ENCODE data around the gene CITED2.

CITED2 gene

GRCh38 chr6:139391709-139392108 is 17.3 kb upstream of the CITED2 start:
- Histone ChIP-seq H3K4ac (ENCODE audit: low read depth, low read length) (no peak overlapping the region), H3K36me3 (ENCODE audit: control insufficient read depth, insufficient read depth, low read length) (no peaks in the 10 kb centered on the region), H3K27ac (ENCODE audit: low read depth, low read length) (no peak overlapping the region), H3K27me3 (ENCODE audit: insufficient read depth, low read length, poor library complexity) (no peaks in the 10 kb centered on the region), H3K9ac (ENCODE audit: low read length) (no peak overlapping the region), H4K8ac (ENCODE audit: low read depth, low read length) (no peak overlapping the region), H3K79me1 (ENCODE audit: low read length) (no peaks in the 10 kb centered on the region), H3K23ac (ENCODE audit: low read length) (no peak overlapping the region), H3K18ac (ENCODE audit: low read length) (no peak overlapping the region), H3K4me1 (ENCODE audit: control insufficient read depth, low read depth, low read length) (peaks cover 6% of the 10 kb centered on the region), H2BK15ac (replicated peaks; ENCODE audit: low read depth) (no peak overlapping the region), H3K56ac (ENCODE audit: low read length) (no peak overlapping the region), H2AK5ac (ENCODE audit: low read length) (no peak overlapping the region), H3K4me2 (ENCODE audit: low read length) (no peak overlapping the region), H4K5ac (ENCODE audit: low read length) (no peak overlapping the region), H2BK5ac (ENCODE audit: low read length) (no peak overlapping the region), H3K79me2 (ENCODE audit: control insufficient read depth, insufficient read depth, low read length) (no peaks in the 10 kb centered on the region), H3K4me3 (ENCODE audit: low read length) (no peak overlapping the region), H2BK120ac (ENCODE audit: low read depth, low read length) (no peak overlapping the region)
- DNase-seq: no peak
- WGBS (ENCODE audit: extremely low coverage, insufficient coverage, low lambda C conversion rate): no CpG with 5 or more reads among the region's 3 CpGs

- Histone ChIP-seq H2BK120ac (ENCODE audit: low read depth, low read length) (no peak overlapping the region), H2BK15ac (replicated peaks; ENCODE audit: low read depth) (no peak overlapping the region), H3K79me1 (ENCODE audit: low read length) (no peaks in the 10 kb centered on the region), H4K5ac (ENCODE audit: low read length) (no peak overlapping the region), H3K27me3 (ENCODE audit: insufficient read depth, low read length, poor library complexity) (no peaks in the 10 kb centered on the region), H3K4ac (ENCODE audit: low read depth, low read length) (no peak overlapping the region), H3K18ac (ENCODE audit: low read length) (no peak overlapping the region), H3K23ac (ENCODE audit: low read length) (no peak overlapping the region), H3K4me2 (ENCODE audit: low read length) (no peak overlapping the region), H3K56ac (ENCODE audit: low read length) (no peak overlapping the region), H3K9ac (ENCODE audit: low read length) (no peak overlapping the region), H3K79me2 (ENCODE audit: control insufficient read depth, insufficient read depth, low read length) (no peaks in the 10 kb centered on the region), H2AK5ac (ENCODE audit: low read length) (no peak overlapping the region), H3K4me3 (ENCODE audit: low read length) (no peak overlapping the region), H3K27ac (ENCODE audit: low read depth, low read length) (no peak overlapping the region), H3K4me1 (ENCODE audit: control insufficient read depth, low read depth, low read length) (peaks cover 5% of the 10 kb centered on the region), H4K8ac (ENCODE audit: low read depth, low read length) (no peak overlapping the region), H2BK5ac (ENCODE audit: low read length) (no peak overlapping the region), H3K36me3 (ENCODE audit: control insufficient read depth, insufficient read depth, low read length) (no peaks in the 10 kb centered on the region)
- WGBS (ENCODE audit: extremely low coverage, insufficient coverage, low lambda C conversion rate): no CpG with 5 or more reads among the region's 2 CpGs
- DNase-seq: no peak
Measured at GRCh38 chr6:139390447-139390846, 16.0 kb upstream of the CITED2 start.

GRCh38 chr6:139388384-139388783 is 13.9 kb upstream of the CITED2 start:
- no peak overlapping the region for H3K23ac ChIP-seq (ENCODE audit: low read length)
- H3K4me3 ChIP-seq (ENCODE audit: low read length): no peak overlapping the region
- H3K56ac ChIP-seq (ENCODE audit: low read length): no peak overlapping the region
- H3K27ac ChIP-seq (ENCODE audit: low read depth, low read length): no peak overlapping the region
- no peak overlapping the region for H2AK5ac ChIP-seq (ENCODE audit: low read length)
- peaks cover 2% of the 10 kb centered on the region for H3K4me1 ChIP-seq (ENCODE audit: control insufficient read depth, low read depth, low read length)
- no peak overlapping the region for H2BK120ac ChIP-seq (ENCODE audit: low read depth, low read length)
- H3K79me1 ChIP-seq (ENCODE audit: low read length): no peaks in the 10 kb centered on the region
- no peaks in the 10 kb centered on the region for H3K36me3 ChIP-seq (ENCODE audit: control insufficient read depth, insufficient read depth, low read length)
- H2BK15ac ChIP-seq (replicated peaks; ENCODE audit: low read depth): no peak overlapping the region
- no peak overlapping the region for H3K4ac ChIP-seq (ENCODE audit: low read depth, low read length)
- no peaks in the 10 kb centered on the region for H3K27me3 ChIP-seq (ENCODE audit: insufficient read depth, low read length, poor library complexity)
- no peak overlapping the region for H3K4me2 ChIP-seq (ENCODE audit: low read length)
- no peak overlapping the region for H3K9ac ChIP-seq (ENCODE audit: low read length)
- no peak overlapping the region for H3K18ac ChIP-seq (ENCODE audit: low read length)
- H4K5ac ChIP-seq (ENCODE audit: low read length): no peak overlapping the region
- WGBS (ENCODE audit: extremely low coverage, insufficient coverage, low lambda C conversion rate): no CpG with 5 or more reads among the region's 2 CpGs
- H4K8ac ChIP-seq (ENCODE audit: low read depth, low read length): no peak overlapping the region
- no peak overlapping the region for H2BK5ac ChIP-seq (ENCODE audit: low read length)
- no peaks in the 10 kb centered on the region for H3K79me2 ChIP-seq (ENCODE audit: control insufficient read depth, insufficient read depth, low read length)
- DNase-seq: no peak

- no peak overlapping the region for H3K23ac ChIP-seq (ENCODE audit: low read length)
- H3K56ac ChIP-seq (ENCODE audit: low read length): peak overlapping the region; percentile 11
- H3K4me2 ChIP-seq (ENCODE audit: low read length): no peak overlapping the region
- no peak overlapping the region for H2BK15ac ChIP-seq (replicated peaks; ENCODE audit: low read depth)
- H3K79me1 ChIP-seq (ENCODE audit: low read length): no peaks in the 10 kb centered on the region
- H2BK5ac ChIP-seq (ENCODE audit: low read length): no peak overlapping the region
- H3K4me1 ChIP-seq (ENCODE audit: control insufficient read depth, low read depth, low read length): peaks cover 2% of the 10 kb centered on the region
- no peak overlapping the region for H3K4me3 ChIP-seq (ENCODE audit: low read length)
- H3K79me2 ChIP-seq (ENCODE audit: control insufficient read depth, insufficient read depth, low read length): no peaks in the 10 kb centered on the region
- no peaks in the 10 kb centered on the region for H3K36me3 ChIP-seq (ENCODE audit: control insufficient read depth, insufficient read depth, low read length)
- no peak overlapping the region for H3K9ac ChIP-seq (ENCODE audit: low read length)
- H3K18ac ChIP-seq (ENCODE audit: low read length): no peak overlapping the region
- H3K27me3 ChIP-seq (ENCODE audit: insufficient read depth, low read length, poor library complexity): no peaks in the 10 kb centered on the region
- DNase-seq: peak; percentile 60
- no peak overlapping the region for H2BK120ac ChIP-seq (ENCODE audit: low read depth, low read length)
- H4K5ac ChIP-seq (ENCODE audit: low read length): no peak overlapping the region
- WGBS (ENCODE audit: extremely low coverage, insufficient coverage, low lambda C conversion rate): no CpG with 5 or more reads among the region's 3 CpGs
- H4K8ac ChIP-seq (ENCODE audit: low read depth, low read length): no peak overlapping the region
- no peak overlapping the region for H3K4ac ChIP-seq (ENCODE audit: low read depth, low read length)
- H3K27ac ChIP-seq (ENCODE audit: low read depth, low read length): no peak overlapping the region
- H2AK5ac ChIP-seq (ENCODE audit: low read length): peak overlapping the region; percentile 56
Measured at GRCh38 chr6:139386404-139386803, 12.0 kb upstream of the CITED2 start.

- Histone ChIP-seq H3K9ac (ENCODE audit: low read length) (no peak overlapping the region), H3K23ac (ENCODE audit: low read length) (no peak overlapping the region), H3K27me3 (ENCODE audit: insufficient read depth, low read length, poor library complexity) (no peaks in the 10 kb centered on the region), H3K4me2 (ENCODE audit: low read length) (no peak overlapping the region), H3K56ac (ENCODE audit: low read length) (no peak overlapping the region), H3K79me2 (ENCODE audit: control insufficient read depth, insufficient read depth, low read length) (no peaks in the 10 kb centered on the region), H3K27ac (ENCODE audit: low read depth, low read length) (no peak overlapping the region), H3K4ac (ENCODE audit: low read depth, low read length) (no peak overlapping the region), H4K8ac (ENCODE audit: low read depth, low read length) (no peak overlapping the region), H2BK5ac (ENCODE audit: low read length) (no peak overlapping the region), H3K79me1 (ENCODE audit: low read length) (no peaks in the 10 kb centered on the region), H4K5ac (ENCODE audit: low read length) (no peak overlapping the region), H2AK5ac (ENCODE audit: low read length) (no peak overlapping the region), H3K36me3 (ENCODE audit: control insufficient read depth, insufficient read depth, low read length) (no peaks in the 10 kb centered on the region), H2BK120ac (ENCODE audit: low read depth, low read length) (no peak overlapping the region), H3K4me1 (ENCODE audit: control insufficient read depth, low read depth, low read length) (peaks cover 8% of the 10 kb centered on the region), H2BK15ac (replicated peaks; ENCODE audit: low read depth) (no peak overlapping the region), H3K18ac (ENCODE audit: low read length) (no peak overlapping the region), H3K4me3 (ENCODE audit: low read length) (no peak overlapping the region)
- DNase-seq: no peak
- no CpG with 5 or more reads among the region's 6 CpGs for WGBS (ENCODE audit: extremely low coverage, insufficient coverage, low lambda C conversion rate)
Measured at GRCh38 chr6:139381216-139381865, 6.9 kb upstream of the CITED2 start.

GRCh38 chr6:139380611-139381010 is 6.2 kb upstream of the CITED2 start:
- Histone ChIP-seq H3K27me3 (ENCODE audit: insufficient read depth, low read length, poor library complexity) (no peaks in the 10 kb centered on the region), H3K18ac (ENCODE audit: low read length) (no peak overlapping the region), H2BK15ac (replicated peaks; ENCODE audit: low read depth) (no peak overlapping the region), H3K4me2 (ENCODE audit: low read length) (no peak overlapping the region), H4K8ac (ENCODE audit: low read depth, low read length) (no peak overlapping the region), H3K4me1 (ENCODE audit: control insufficient read depth, low read depth, low read length) (peaks cover 11% of the 10 kb centered on the region), H3K4me3 (ENCODE audit: low read length) (no peak overlapping the region), H4K5ac (ENCODE audit: low read length) (no peak overlapping the region), H2AK5ac (ENCODE audit: low read length) (no peak overlapping the region), H3K56ac (ENCODE audit: low read length) (no peak overlapping the region), H3K79me2 (ENCODE audit: control insufficient read depth, insufficient read depth, low read length) (no peaks in the 10 kb centered on the region), H3K79me1 (ENCODE audit: low read length) (no peaks in the 10 kb centered on the region), H3K23ac (ENCODE audit: low read length) (no peak overlapping the region), H3K9ac (ENCODE audit: low read length) (no peak overlapping the region), H3K36me3 (ENCODE audit: control insufficient read depth, insufficient read depth, low read length) (no peaks in the 10 kb centered on the region), H2BK5ac (ENCODE audit: low read length) (no peak overlapping the region), H3K4ac (ENCODE audit: low read depth, low read length) (no peak overlapping the region), H2BK120ac (ENCODE audit: low read depth, low read length) (no peak overlapping the region), H3K27ac (ENCODE audit: low read depth, low read length) (no peak overlapping the region)
- no CpG with 5 or more reads among the region's 2 CpGs for WGBS (ENCODE audit: extremely low coverage, insufficient coverage, low lambda C conversion rate)
- DNase-seq: no peak

Data from mesendoderm (in vitro differentiated cells).